ENCODE data around the gene PRUNE2.

GRCh38 chr9:76845254-76845653, 60.7 kb downstream of the PRUNE2 start:
- no peak for TF ChIP-seq EZH2 (IDR thresholded peaks at IDR 0.05; ENCODE audit: insufficient read depth, low read length)
- no peak for TF ChIP-seq CTCF (IDR thresholded peaks at IDR 0.05; ENCODE audit: insufficient read depth, low read depth, low read length)
